Measurements from ENCODE around the gene TSGA10IP. TPM values are rescaled to one million over a fixed set of nuclear protein-coding genes. Genes with fewer than 3 reads are reported as not detected.

TSGA10IP gene
- total and polyA plus RNA-seq, 10 of the 15 experiments (the other 5 are each of a cell fraction or from before 2014, with no cell fraction given): not detected

GRCh38 chr11:65964906-65965305 is 19.6 kb downstream of the TSGA10IP start (continued):
- TF ChIP-seq SMC3 (IDR thresholded peaks at IDR 0.05; ENCODE audit: borderline replicate concordance, low read length) (no peak), E2F8 (IDR thresholded peaks at IDR 0.05; ENCODE audit: low read depth, partially characterized antibody) (no peak), EP300 (IDR thresholded peaks at IDR 0.05; ENCODE audit: borderline replicate concordance in 1 of 2, control insufficient read depth in 1 of 2, low read depth in 2 of 2, low read length in 2 of 2) (no peak), SPI1 (IDR thresholded peaks at IDR 0.05; ENCODE audit: borderline replicate concordance, insufficient read depth, low read depth, low read length) (no peak), SUZ12 (IDR thresholded peaks at IDR 0.05; ENCODE audit: unreplicated experiment) (no peak)

- no peaks in the 10 kb centered on the region for H3K27me3 ChIP-seq (replicated peaks in 1 of 2; ENCODE audit: control insufficient read depth in 2 of 2, insufficient read depth in 2 of 2, low read length in 1 of 2)
- H3K9ac ChIP-seq (ENCODE audit: control insufficient read depth, insufficient read depth, low read length): no peak overlapping the region
- no peaks in the 10 kb centered on the region; the same call in 1 of the 2 replicates for H4K20me1 ChIP-seq (ENCODE audit: control insufficient read depth, insufficient read depth)
- WGBS (ENCODE audit: insufficient coverage, insufficient replicate concordance, low lambda C conversion rate, missing lambda C conversion rate): 96% methylated on average over 35 of the region's 36 CpGs
- in situ Hi-C loops (cut with MboI): no loop called here
- no peak for DNase-seq (ENCODE audit: low read depth, low spot score)
- ChIA-PET SMC1A (ENCODE audit: uncharacterized antibody, unreplicated experiment) (no interaction called here), POLR2A (interaction anchor here (0.6 kb wide), 1 partner anchor 161 kb away, joined by 4 read pairs; no protein-coding TSS in a partner anchor), RAD21 (ENCODE audit: unreplicated experiment) (no interaction called here), CTCF (interaction anchor here (1.6 kb wide), 1 partner anchor 81 kb away, joined by 3 read pairs; no protein-coding TSS in a partner anchor)
- H3K4me2 ChIP-seq (ENCODE audit: control insufficient read depth, insufficient read depth): no peak overlapping the region
- H3K9me3 ChIP-seq (replicated peaks; ENCODE audit: control insufficient read depth, insufficient read depth, low read length): no peaks in the 10 kb centered on the region
- no peak overlapping the region for H2AFZ ChIP-seq (ENCODE audit: control insufficient read depth, low read depth, low read length)
- FAIRE-seq: no peak
- H3K4me3 ChIP-seq: no peak overlapping the region
- H3K4me1 ChIP-seq (ENCODE audit: control insufficient read depth, insufficient read depth, low read length): peaks cover 3% of the 10 kb centered on the region; the same call in 1 of the 2 replicates
- H3K36me3 ChIP-seq (ENCODE audit: control insufficient read depth in 2 of 2, insufficient read depth in 2 of 2, low read length in 1 of 2): peaks cover 32 to 33% of the 10 kb centered on the region in 2 experiments; a peak in 3 of 4 replicates
- H3K27ac ChIP-seq (ENCODE audit: control insufficient read depth, insufficient read depth): no peak overlapping the region
- H3K79me2 ChIP-seq (ENCODE audit: control insufficient read depth, insufficient read depth, low read length): peaks cover 30% of the 10 kb centered on the region
- intact Hi-C loops (cut with micrococcal nuclease; ENCODE audit: unreplicated experiment): no loop called here
- TF ChIP-seq BACH1 (IDR thresholded peaks at IDR 0.05; ENCODE audit: borderline replicate concordance) (no peak), WRNIP1 (IDR thresholded peaks at IDR 0.05; ENCODE audit: borderline replicate concordance, low read depth, low read length) (no peak), USF1 (IDR thresholded peaks at IDR 0.05; ENCODE audit: borderline replicate concordance, extremely low read length, insufficient read depth, low read depth, low read length) (no peak), KLF5 (IDR thresholded peaks at IDR 0.05; ENCODE audit: partially characterized antibody) (no peak), HSF1 (IDR thresholded peaks at IDR 0.05; ENCODE audit: low read depth, low read length) (no peak), MEF2A (IDR thresholded peaks at IDR 0.05; ENCODE audit: insufficient read depth, low read depth, low read length) (no peak), TBL1XR1 (IDR thresholded peaks at IDR 0.05; ENCODE audit: low read depth, low read length) (no peak), SMC3 (IDR thresholded peaks at IDR 0.05; ENCODE audit: borderline replicate concordance, low read length) (no peak), ATF7 (IDR thresholded peaks at IDR 0.05; ENCODE audit: low read depth) (no peak), CHD4 (IDR thresholded peaks at IDR 0.05) (no peak)
- ATAC-seq: no peak
- TSS peak; percentile 14 for BruUV-seq (replicated peaks)
Measured at GRCh38 chr11:65965986-65966762, 20.9 kb downstream of the TSGA10IP start.
